Parathyroid adenoma (tissue), 2 donors: Measurements from ENCODE around the gene HEXD.
"Not testable (repeated sequence)": the region's sequence is repeated elsewhere in the genome, so short reads cannot be mapped to it uniquely, and the experiment has no call there.

Source experiments
- H2AFZ ChIP-seq: fragments of 300-600 bp; sonication (generic); one replicate; pipeline ENCODE4 v1.7.0; 2017; ENCODE audit warnings: antibody characterized with exemption, mild to moderate bottlenecking
- H3K27ac ChIP-seq: fragments of 300-600 bp; sonication (generic); one replicate; pipeline ENCODE4 v1.7.0; 2017
- H3K27me3 ChIP-seq: fragments of 300-600 bp; sonication (generic); one replicate; pipeline ENCODE4 v1.7.0; 2017; ENCODE audit warnings: low read length; ENCODE audit not compliant: control insufficient read depth, insufficient read depth
- H3K36me3 ChIP-seq: fragments of 300-600 bp; sonication (generic); one replicate; pipeline ENCODE4 v1.7.0; 2017; ENCODE audit warnings: low read length; ENCODE audit not compliant: control insufficient read depth, insufficient read depth
- H3K4me1 ChIP-seq: fragments of 300-600 bp; sonication (generic); one replicate; pipeline ENCODE4 v1.7.0; 2017; ENCODE audit warnings: control low read depth
- H3K4me2 ChIP-seq: fragments of 300-600 bp; sonication (generic); one replicate; pipeline ENCODE4 v1.7.0; 2017; ENCODE audit warnings: low read length
- H3K4me3 ChIP-seq: fragments of 300-600 bp; sonication (generic); one replicate; pipeline ENCODE4 v1.7.0; 2017; ENCODE audit warnings: low read depth, low read length
- H3K79me2 ChIP-seq: fragments of 300-600 bp; sonication (generic); one replicate; pipeline ENCODE4 v1.7.0; 2017; ENCODE audit warnings: control low read depth
- H3K9ac ChIP-seq: fragments of 300-600 bp; sonication (generic); one replicate; pipeline ENCODE4 v1.7.0; 2017; ENCODE audit warnings: mild to moderate bottlenecking
- H3K9me3 ChIP-seq: fragments of 300-600 bp; sonication (generic); one replicate; pipeline ENCODE4 v1.7.0; 2017; ENCODE audit warnings: low read length; ENCODE audit not compliant: control insufficient read depth
- CTCF ChIP-seq: fragments of 300-600 bp; sonication (generic); IDR thresholded peaks from one replicate; pipeline ENCODE4 v1.7.0; 2017; ENCODE audit warnings: antibody characterized with exemption, mild to moderate bottlenecking
- donor health status: primary hyperparathyroidism.

Gene HEXD

GRCh38 chr17:82450357-82451106 lies 32.4 kb downstream of the HEXD start, which contains the start of gene CYBC1:
Gene CYBC1, minus strand, starts transcription at chr17:82450752. Its CDS starts 1,498 bp downstream, at chr17:82449254.
- Histone ChIP-seq H3K36me3 (no peaks in the 10 kb centered on the region), H3K4me1 (peaks cover 4% of the 10 kb centered on the region), H3K79me2 (no peaks in the 10 kb centered on the region), H3K4me2 (peak within 1 kb of the TSS; percentile 86), H3K9me3 (no peaks in the 10 kb centered on the region), H3K4me3 (peak within 1 kb of the TSS; percentile 80), H3K27ac (peak within 1 kb of the TSS; percentile 83), H3K27me3 (no peaks in the 10 kb centered on the region), H2AFZ (peak within 1 kb of the TSS; percentile 95), H3K9ac (no peak within 1 kb of the TSS)
- TF ChIP-seq CTCF: no peak

- no peaks in the 10 kb centered on the region for H3K79me2 ChIP-seq
- peaks cover 5% of the 10 kb centered on the region for H3K4me1 ChIP-seq
- H2AFZ ChIP-seq: no peak overlapping the region
- no peak overlapping the region for H3K4me2 ChIP-seq
- H3K27me3 ChIP-seq: no peaks in the 10 kb centered on the region
- no peak overlapping the region for H3K9ac ChIP-seq
- no peak overlapping the region for H3K4me3 ChIP-seq
- no peaks in the 10 kb centered on the region for H3K9me3 ChIP-seq
- H3K27ac ChIP-seq: no peak overlapping the region
- H3K36me3 ChIP-seq: no peaks in the 10 kb centered on the region
- no peak for TF ChIP-seq CTCF
Observed at GRCh38 chr17:82452162-82452561, 34.0 kb downstream of the HEXD start.

- H2AFZ ChIP-seq, H3K27ac ChIP-seq: not testable (repeated sequence)
Observed at GRCh38 chr17:82453151-82453550, 35.0 kb downstream of the HEXD start.

GRCh38 chr17:82453706-82454105 lies 35.6 kb downstream of the HEXD start:
- H3K27ac ChIP-seq, H3K4me2 ChIP-seq, H3K36me3 ChIP-seq, H3K9me3 ChIP-seq, H3K27me3 ChIP-seq, H3K4me3 ChIP-seq, H2AFZ ChIP-seq, H3K79me2 ChIP-seq, H3K9ac ChIP-seq: not testable (repeated sequence)
- H3K4me1 ChIP-seq: peaks cover 12% of the 10 kb centered on the region

More at GRCh38 chr17:82453151-82453550, 35.0 kb downstream of the HEXD start:
- H3K27me3 ChIP-seq, H3K79me2 ChIP-seq, H3K9me3 ChIP-seq, H3K9ac ChIP-seq, H3K4me3 ChIP-seq, H3K36me3 ChIP-seq, H3K4me2 ChIP-seq: not testable (repeated sequence)
- peaks cover 12% of the 10 kb centered on the region for H3K4me1 ChIP-seq

GRCh38 chr17:82457073-82457928 lies 39.2 kb downstream of the HEXD start:
- Histone ChIP-seq H3K27ac (peak overlapping the region; percentile 99), H3K4me1 (peaks cover 7% of the 10 kb centered on the region), H3K9ac (no peak overlapping the region), H3K36me3 (no peaks in the 10 kb centered on the region), H2AFZ (peak overlapping the region; percentile 87), H3K27me3 (no peaks in the 10 kb centered on the region), H3K9me3 (no peaks in the 10 kb centered on the region), H3K79me2 (peaks cover 8% of the 10 kb centered on the region), H3K4me3 (peak overlapping the region; percentile 99), H3K4me2 (peak overlapping the region; percentile 94)
- no peak for TF ChIP-seq CTCF
